GM19372 (cell line): ENCODE results near the gene XNDC1N.
A peak's percentile ranks its signal among the peaks of the same experiment; 100 is the strongest.

Experiments used
- ATAC-seq: cut with Tn5 transposase; IDR thresholded peaks from one replicate; pipeline ENCODE4 v1.9.1; 2021; ENCODE audit warnings: mild to moderate bottlenecking, low read depth, moderate library complexity; ENCODE audit not compliant: unreplicated experiment

Gene XNDC1N

DNA sequence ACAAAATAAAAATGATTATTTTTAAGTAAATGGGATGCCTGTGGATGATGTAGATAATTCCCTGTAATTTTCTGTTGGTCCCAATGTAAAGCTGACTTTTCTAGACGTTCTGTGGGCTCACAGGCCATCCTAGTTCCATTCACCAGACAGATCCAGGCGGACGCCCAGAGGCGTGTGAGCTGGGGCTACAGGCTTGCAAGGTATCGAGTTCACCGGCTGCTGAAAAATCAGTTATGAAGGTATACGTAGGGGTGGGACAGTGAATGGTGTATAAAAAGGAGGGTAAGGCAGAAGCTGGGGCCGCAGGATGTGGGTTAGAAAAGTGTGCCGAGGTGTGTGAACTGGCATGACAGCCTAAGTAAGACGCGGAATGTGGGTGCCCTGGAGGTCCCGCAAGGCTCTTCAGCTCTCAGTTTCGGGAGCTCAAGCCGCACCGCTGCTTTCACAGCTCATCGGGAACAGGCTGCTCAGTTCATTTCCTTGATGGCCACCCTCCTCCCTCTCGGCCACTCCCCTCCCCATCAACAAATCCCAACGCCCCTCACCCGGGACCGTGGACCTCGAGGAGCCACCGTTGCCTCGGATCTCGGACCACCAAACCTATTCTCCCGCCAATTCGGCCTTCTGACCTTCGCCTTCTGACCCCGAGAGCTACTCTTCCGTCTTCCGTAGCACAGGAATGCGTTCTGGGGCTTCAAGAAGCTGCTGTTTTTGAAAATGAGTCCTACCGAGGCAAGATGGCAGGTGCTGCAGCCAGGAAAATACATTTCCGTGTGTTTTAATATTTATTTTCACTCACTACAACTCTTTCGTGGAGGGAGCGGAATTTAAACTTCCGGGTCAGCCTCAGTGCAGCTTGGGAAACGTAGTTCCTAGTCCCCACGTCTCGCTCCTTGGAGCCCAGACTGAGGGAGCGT lies at the start of gene XNDC1N:
Gene XNDC1N (minus strand): TSS at position 775 of the 917 bp plus-strand sequence. CDS start 5,241 bp downstream, outside the sequence.
- ATAC-seq, result peak; percentile 70

DNA sequence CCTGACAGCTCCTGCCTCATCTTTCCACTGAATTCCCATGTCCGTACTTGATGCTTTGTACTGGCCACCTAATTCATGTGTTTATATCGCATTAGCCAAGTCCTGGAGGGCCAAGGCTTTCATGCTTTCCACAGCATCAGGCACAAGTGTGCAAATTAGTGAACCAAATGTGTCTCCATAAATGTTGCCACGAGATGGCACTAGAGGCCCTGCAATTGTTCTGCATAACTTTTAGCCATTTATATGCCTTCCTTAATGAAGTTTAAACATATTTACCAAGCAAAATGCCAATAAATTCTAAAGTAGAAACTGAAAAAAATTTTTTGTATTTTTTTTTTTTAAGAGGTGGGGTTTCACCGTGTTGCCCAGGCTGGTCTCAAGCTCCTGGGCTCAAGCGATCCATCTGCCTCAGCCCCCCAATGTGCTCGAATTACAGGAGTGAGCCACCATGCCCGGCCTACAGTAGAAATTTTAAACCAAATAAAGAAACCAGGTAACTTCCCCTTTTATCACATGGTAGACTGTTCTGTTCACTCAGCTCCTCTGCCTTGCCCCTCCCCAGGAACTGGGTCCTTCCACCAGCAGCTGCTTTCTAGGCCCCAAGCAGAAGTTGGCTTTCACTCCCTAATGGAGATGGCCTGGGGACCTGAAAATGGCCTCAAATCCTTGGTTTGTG lies 49.5 kb upstream of the XNDC1N start:
- no peak for ATAC-seq

GRCh38 chr11:71977090-71977489 lies 48.7 kb upstream of the XNDC1N start:
- ATAC-seq, result no peak

DNA sequence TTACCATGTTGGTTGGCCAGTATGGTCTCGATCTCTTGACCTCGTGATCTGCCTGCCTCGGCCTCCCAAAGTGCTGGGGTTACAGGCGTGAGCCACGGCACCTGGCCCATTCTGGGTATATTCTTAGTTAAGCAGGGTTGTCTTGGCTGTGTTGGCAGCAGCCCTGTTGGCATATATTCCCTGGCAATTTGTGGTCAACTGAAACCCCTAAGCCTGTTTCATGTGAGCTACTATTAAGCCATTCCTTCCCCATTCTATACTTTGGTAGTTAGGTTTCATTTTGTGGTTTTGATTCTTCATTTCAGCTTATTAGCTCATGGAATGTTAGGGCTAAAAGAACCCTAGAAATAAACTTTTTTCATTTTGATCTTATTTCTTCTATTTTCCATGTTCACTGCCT lies 48.2 kb upstream of the XNDC1N start:
- no peak for ATAC-seq

DNA sequence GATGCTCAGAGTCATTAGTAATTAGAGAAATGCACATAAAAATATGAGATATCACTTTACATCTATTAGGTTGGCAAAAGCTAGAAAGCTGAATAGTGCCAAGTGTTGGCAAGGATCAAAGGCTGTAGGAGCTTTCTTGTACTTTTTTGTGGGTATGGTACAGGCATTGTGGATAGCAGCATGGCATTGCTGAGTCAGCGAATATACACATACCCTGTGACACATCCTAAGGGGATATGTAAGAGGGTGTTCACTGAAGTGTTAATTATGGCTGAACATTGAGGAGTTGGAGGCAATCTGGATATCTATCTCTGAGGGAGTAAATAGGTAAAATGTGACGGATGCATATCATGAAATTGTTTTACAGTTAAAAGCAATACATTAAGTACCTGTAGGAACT lies 43.3 kb upstream of the XNDC1N start:
- no peak for ATAC-seq

- ATAC-seq, result no peak
These were observed 36.2 kb upstream of the XNDC1N start for GRCh38 chr11:71964641-71965040.

GRCh38 chr11:71963468-71963867 lies 35.1 kb upstream of the XNDC1N start:
- ATAC-seq, result no peak

DNA sequence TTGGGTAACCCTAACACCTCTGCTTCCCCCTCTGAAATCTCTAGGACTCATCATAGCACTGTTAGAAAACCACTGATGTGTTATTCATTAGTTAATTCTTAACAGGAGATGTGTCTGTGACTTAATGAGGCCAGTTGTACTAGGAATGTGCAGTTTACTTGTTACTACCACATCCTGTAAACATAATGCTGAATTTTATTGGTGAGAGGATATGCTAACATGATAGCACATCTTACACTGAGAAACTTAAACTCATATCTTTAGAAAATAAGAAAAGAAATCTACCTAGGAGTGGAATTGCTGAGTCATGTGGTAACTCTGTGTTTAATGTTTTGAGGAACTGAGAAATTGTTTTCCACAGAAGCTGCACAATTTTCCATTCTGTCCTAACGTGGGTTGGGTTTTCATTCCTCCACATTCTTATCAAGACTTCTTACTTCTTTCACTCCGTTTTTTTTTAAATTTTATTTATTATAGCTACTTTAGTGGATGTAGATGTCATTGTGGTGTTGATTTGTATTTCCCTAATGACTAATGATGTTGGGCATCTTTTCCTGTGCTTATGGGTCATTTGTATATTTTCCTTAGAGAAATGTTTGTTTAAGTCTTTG lies 34.1 kb upstream of the XNDC1N start:
- peak; percentile 91 for ATAC-seq

- no peak for ATAC-seq
These were observed 27.6 kb upstream of the XNDC1N start for GRCh38 chr11:71955898-71956456.

DNA sequence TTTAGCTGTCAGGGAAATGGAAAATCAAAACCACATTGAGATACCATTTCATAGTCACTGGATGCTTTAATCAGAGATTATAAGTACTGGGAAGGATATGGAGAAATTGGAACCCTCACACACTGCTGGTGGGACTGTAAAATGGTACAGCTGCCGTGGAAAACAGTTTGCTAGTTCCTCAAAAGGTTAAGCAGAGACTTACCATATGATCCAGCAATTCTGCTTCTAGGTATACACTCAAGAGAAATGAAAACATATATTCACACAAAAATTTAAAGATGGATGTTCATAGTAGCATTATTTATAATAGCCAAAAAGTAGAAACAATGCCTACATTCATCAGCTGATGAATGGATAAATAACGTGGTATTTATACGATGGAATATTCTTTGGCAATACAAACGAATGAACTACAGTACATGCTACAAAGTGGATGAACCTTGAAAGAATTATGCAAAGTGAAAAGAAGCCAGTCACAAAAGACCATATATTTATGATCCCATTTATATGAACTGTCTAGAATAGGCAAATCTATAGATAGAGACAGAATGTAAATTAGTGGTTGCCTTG lies 23.4 kb upstream of the XNDC1N start:
- ATAC-seq, result no peak

GRCh38 chr11:71949034-71949433 lies 20.6 kb upstream of the XNDC1N start:
- no peak for ATAC-seq

GRCh38 chr11:71948314-71949027 lies 20.1 kb upstream of the XNDC1N start:
- no peak for ATAC-seq

- no peak for ATAC-seq
These were observed 19.1 kb upstream of the XNDC1N start for GRCh38 chr11:71947498-71947897.

DNA sequence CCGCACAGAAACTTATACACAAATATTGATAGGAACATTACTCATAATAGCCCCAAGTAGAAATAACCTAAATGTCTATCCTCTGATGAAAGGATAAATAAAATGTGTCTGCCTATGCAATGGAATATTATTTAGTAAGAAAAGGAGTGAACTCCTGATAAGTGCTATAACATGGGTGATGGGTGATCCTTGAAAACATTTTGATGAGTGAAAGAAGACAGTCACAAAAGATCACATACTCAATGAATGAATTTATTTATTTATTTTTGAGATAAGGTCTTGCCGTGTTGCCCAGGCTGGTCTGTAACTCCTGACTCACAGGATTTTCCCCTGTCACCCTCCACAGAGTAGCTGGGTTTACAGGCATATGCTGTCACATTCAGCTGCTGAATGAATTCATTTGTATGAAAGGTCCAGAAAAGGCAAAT lies 17.8 kb upstream of the XNDC1N start:
- no peak for ATAC-seq

- no peak for ATAC-seq
These were observed 12.3 kb upstream of the XNDC1N start for GRCh38 chr11:71940561-71941219.

DNA sequence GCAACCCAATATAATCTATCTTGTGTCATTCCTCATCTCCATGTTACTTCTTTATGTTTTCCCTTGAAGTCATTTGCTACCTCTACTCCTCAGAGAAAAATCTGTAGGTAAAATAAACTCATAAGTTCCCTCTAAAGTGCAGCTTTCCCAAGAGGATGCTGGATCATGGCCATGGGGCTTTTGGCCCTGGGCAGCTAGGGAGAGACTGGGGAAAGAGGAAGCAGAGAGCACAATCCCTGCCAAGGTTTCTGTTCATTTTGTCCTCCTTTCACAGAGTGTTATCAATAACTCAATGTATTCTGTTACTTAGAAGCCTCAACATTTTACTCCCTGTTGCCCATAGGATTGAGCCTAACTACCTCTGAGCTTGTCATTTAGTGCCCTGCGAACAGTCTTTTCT lies 9.4 kb upstream of the XNDC1N start:
- no peak for ATAC-seq

DNA sequence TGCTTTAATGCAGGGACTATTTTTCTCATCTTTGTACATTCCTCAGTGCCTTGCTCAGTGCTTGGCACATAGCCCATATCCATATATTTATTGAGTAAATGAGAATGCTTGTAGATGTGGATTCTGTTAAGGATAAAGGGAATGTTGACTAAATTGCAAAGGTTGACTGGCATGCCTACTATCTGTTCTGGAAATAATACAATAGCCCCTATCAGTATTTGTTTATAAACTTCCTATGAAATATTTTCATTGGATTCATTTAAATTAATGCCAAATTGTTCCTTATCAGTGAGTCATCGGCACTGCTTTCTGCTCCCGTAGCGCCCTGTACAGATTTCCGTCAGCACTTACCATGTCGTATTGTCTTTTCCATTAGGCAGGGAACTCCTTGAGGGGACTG lies 8.4 kb upstream of the XNDC1N start:
- ATAC-seq, result no peak

GRCh38 chr11:71935338-71935925 lies 7.0 kb upstream of the XNDC1N start:
- ATAC-seq, result no peak

- no peak for ATAC-seq
These were observed 5.8 kb upstream of the XNDC1N start for GRCh38 chr11:71934213-71934612.
